ENCODE measurements around the gene OSTM1.
"Not testable (repeated sequence)": the region's sequence is repeated elsewhere in the genome, so short reads cannot be mapped to it uniquely, and the experiment has no call there.

OSTM1 gene

GRCh38 chr6:108016283-108016682, 58.3 kb downstream of the OSTM1 start:
- not testable (repeated sequence) for DNase-seq

- no peak for DNase-seq
Observed at GRCh38 chr6:108013787-108014439, 60.6 kb downstream of the OSTM1 start.

DNA sequence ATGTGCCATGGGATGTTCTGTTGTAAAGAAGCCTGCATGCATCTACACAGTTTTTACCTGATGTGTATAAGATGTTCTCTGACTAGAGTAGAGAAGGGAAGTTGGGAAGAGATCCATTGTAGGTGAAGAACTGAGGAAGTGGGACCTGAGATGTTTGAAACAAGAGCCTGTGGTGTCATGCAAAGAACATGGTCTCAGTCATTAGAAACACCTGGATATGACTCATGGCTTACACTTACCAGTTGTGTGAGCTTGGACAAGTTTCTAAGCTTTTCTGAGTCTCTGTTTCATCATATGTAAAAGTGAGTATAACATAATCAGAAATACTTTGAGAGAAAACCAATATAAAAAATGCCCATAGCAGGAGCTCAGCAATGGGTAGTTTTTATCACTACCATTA, 64.6 kb downstream of the OSTM1 start:
- no peak for DNase-seq

- DNase-seq = not testable (repeated sequence)
Observed at GRCh38 chr6:108009258-108009657, 65.3 kb downstream of the OSTM1 start.

GRCh38 chr6:108008363-108008762, 66.2 kb downstream of the OSTM1 start:
- no peak for DNase-seq

GRCh38 chr6:108005961-108006360, 68.6 kb downstream of the OSTM1 start:
- no peak for DNase-seq

GRCh38 chr6:108004861-108005260, 69.7 kb downstream of the OSTM1 start:
- no peak for DNase-seq

- DNase-seq = no peak
Observed at GRCh38 chr6:108002365-108003221, 71.9 kb downstream of the OSTM1 start.

DNA sequence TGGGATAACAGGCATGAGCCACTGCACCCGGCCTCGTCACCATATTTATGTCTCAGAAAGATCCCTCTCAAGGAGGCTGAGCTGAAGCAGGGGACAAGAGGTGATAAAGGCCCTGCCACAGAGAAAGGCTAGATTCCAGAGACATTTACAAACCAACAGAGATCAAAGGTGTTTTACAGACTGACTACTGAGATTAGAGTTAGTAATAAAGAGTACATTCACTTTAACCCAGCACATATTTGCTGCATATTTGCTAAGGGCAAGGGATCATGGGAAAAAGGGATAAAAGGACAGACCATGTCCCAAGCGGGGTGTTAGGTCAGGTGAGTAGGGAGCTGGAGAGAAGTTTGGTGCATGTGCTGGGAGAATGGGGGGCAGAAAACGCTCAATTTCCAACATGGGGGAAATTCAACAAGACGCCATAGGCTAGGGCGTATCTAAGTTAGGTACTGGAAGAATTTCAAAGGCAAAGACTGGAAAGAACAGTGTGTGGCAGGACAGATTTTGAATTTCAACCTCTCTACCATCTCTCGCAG, 72.8 kb downstream of the OSTM1 start:
- no peak for DNase-seq

DNA sequence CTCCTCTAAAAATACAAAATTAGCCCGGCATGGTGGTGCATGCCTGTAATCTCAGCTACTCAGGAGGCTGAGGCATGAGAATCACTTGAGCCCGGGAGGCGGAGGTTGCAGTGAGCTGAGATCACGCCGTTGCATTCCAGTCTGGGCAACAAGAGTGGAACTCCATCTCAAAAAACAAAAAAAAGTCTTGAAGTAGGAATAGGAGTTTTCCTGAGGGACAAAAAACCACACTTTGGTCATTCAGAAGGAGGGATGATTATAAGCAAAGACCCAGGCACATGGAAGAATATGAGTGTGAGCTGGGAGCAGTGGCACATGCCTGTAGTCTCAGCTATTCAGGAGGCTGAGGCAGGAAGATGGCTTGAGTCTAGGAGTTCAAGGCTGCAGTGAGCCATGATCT, 74.3 kb downstream of the OSTM1 start:
- not testable (repeated sequence) for DNase-seq

DNA sequence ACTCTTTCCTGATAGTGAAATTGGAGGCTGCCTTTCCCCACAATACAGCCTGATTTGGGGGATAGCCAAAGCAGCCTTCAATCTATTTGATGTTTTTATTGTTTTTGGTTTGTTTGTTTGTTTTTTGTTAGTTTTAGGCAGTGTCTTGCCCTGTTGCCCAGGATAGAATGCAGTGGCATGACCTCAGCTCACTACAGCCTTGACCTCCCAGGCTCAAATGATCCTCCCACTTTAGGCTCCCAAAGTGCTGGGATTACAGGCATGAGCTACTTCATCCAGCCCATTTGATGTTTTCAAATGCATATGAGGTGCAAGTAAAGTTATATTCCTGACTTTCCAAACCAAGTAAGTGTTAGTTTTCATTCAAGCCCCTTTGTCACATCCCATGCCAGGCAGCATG, 75.2 kb downstream of the OSTM1 start:
- DNase-seq = no peak

DNA sequence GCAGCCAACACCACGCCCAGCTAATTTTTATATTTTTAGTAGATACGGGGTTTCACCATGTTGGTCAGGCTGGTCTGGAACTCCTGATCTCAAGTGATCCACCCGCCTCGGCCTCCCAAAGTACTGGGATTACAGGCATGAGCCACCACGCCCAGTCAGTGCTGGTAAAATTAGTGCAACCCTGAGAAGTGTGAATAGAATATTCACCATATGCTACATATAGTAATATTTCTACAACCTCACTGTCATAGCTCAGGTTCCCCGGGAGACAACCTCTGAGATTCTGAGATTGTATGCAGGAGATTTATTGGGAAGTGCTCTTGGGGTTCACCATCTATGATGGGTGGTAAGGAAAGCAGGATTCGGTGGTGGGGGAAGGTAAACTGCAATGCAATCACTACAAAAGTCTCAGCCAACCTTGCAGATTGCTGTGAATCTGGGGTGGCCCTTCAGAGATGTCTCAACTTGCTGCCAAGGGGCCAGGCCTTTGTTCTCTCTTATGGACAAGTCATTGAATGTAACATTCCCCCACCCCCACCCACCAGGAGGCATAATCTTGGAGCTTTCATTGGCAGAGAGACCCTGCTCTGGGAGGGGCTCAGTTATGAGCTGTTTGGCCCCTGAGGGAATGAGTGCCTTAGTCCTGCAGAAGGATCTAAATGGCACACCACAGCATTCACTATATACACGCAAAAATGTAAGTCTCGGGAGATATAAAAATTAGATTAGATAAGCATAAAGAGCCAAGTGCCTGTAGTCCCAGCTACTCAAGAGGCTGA, 82.6 kb downstream of the OSTM1 start:
- DNase-seq = no peak

Measured in NCI-H510A (cell line).